Rectal smooth muscle tissue (tissue), 1 donor: ENCODE data around the gene TOMM70.
"Not testable (repeated sequence)": the region's sequence is repeated elsewhere in the genome, so short reads cannot be mapped to it uniquely, and the experiment has no call there.

Experiments
- H3K27ac ChIP-seq: one replicate; pipeline ENCODE4 v1.7.0; 2013; ENCODE audit warnings: low read depth, low read length, inconsistent platforms
- H3K27me3 ChIP-seq: one replicate; pipeline ENCODE4 v1.7.0; 2013; ENCODE audit warnings: low read length; ENCODE audit not compliant: control insufficient read depth, insufficient read depth
- H3K36me3 ChIP-seq: one replicate; pipeline ENCODE4 v1.7.0; 2013; ENCODE audit warnings: low read length; ENCODE audit not compliant: control insufficient read depth, insufficient read depth
- H3K4me1 ChIP-seq: one replicate; pipeline ENCODE4 v1.7.0; 2013; ENCODE audit warnings: low read length; ENCODE audit not compliant: control insufficient read depth, insufficient read depth
- H3K4me3 ChIP-seq: one replicate; pipeline ENCODE4 v1.7.0; 2013; ENCODE audit warnings: low read length
- H3K9ac ChIP-seq: one replicate; pipeline ENCODE4 v1.7.0; 2013; ENCODE audit warnings: low read length

Gene TOMM70

GRCh38 chr3:100352296-100353231 is 48.3 kb downstream of the TOMM70 start:
- peaks cover 31% of the 10 kb centered on the region for H3K36me3 ChIP-seq
- no peak overlapping the region for H3K27ac ChIP-seq
- no peak overlapping the region for H3K4me3 ChIP-seq
- no peak overlapping the region for H3K9ac ChIP-seq
- H3K27me3 ChIP-seq, result no peaks in the 10 kb centered on the region
- no peaks in the 10 kb centered on the region for H3K4me1 ChIP-seq

- H3K27ac ChIP-seq, H3K9ac ChIP-seq, H3K4me1 ChIP-seq, H3K4me3 ChIP-seq, H3K27me3 ChIP-seq: not testable (repeated sequence)
- H3K36me3 ChIP-seq, result peaks cover 31% of the 10 kb centered on the region
Observed at GRCh38 chr3:100351770-100352169, 49.1 kb downstream of the TOMM70 start.

- no peak overlapping the region for H3K4me3 ChIP-seq
- no peak overlapping the region for H3K9ac ChIP-seq
- no peak overlapping the region for H3K27ac ChIP-seq
- peaks cover 28% of the 10 kb centered on the region for H3K36me3 ChIP-seq
- no peaks in the 10 kb centered on the region for H3K4me1 ChIP-seq
- no peaks in the 10 kb centered on the region for H3K27me3 ChIP-seq
Observed at GRCh38 chr3:100348727-100349126, 52.2 kb downstream of the TOMM70 start.

GRCh38 chr3:100340527-100340926 is 60.4 kb downstream of the TOMM70 start:
- H3K27ac ChIP-seq, result no peak overlapping the region
- H3K36me3 ChIP-seq, result peaks cover 15% of the 10 kb centered on the region
- H3K9ac ChIP-seq, result no peak overlapping the region
- no peaks in the 10 kb centered on the region for H3K4me1 ChIP-seq
- H3K4me3 ChIP-seq, result no peak overlapping the region
- H3K27me3 ChIP-seq, result no peaks in the 10 kb centered on the region

GRCh38 chr3:100339786-100340185 is 61.1 kb downstream of the TOMM70 start:
- Histone ChIP-seq H3K36me3 (peaks cover 15% of the 10 kb centered on the region), H3K27ac (no peak overlapping the region), H3K4me3 (no peak overlapping the region), H3K27me3 (no peaks in the 10 kb centered on the region), H3K4me1 (no peaks in the 10 kb centered on the region), H3K9ac (no peak overlapping the region)

- Histone ChIP-seq H3K36me3 (peaks cover 11% of the 10 kb centered on the region), H3K27me3 (no peaks in the 10 kb centered on the region), H3K4me1 (no peaks in the 10 kb centered on the region), H3K9ac (no peak overlapping the region), H3K4me3 (no peak overlapping the region), H3K27ac (no peak overlapping the region)
Observed at GRCh38 chr3:100338911-100339310, 62.0 kb downstream of the TOMM70 start.

GRCh38 chr3:100336229-100336628 is 64.7 kb downstream of the TOMM70 start:
- not testable (repeated sequence) for H3K27ac ChIP-seq, H3K4me1 ChIP-seq, H3K9ac ChIP-seq, H3K27me3 ChIP-seq, H3K4me3 ChIP-seq
- peaks cover 11% of the 10 kb centered on the region for H3K36me3 ChIP-seq

- Histone ChIP-seq H3K4me1 (no peaks in the 10 kb centered on the region), H3K27me3 (no peaks in the 10 kb centered on the region), H3K4me3 (peak overlapping the region; percentile 92), H3K27ac (peak overlapping the region; percentile 47), H3K9ac (no peak overlapping the region), H3K36me3 (peaks cover 11% of the 10 kb centered on the region)
Observed at GRCh38 chr3:100335434-100335833, 65.5 kb downstream of the TOMM70 start.

- Histone ChIP-seq H3K4me3 (peak within 1 kb of the TSS; percentile 92), H3K9ac (peak within 1 kb of the TSS; percentile 80), H3K4me1 (no peaks in the 10 kb centered on the region), H3K27me3 (no peaks in the 10 kb centered on the region), H3K36me3 (peaks cover 7% of the 10 kb centered on the region), H3K27ac (peak within 1 kb of the TSS; percentile 47)
Observed at GRCh38 chr3:100334488-100335351, 66.2 kb downstream of the TOMM70 start, which contains the start of gene NIT2. Gene NIT2 (plus strand): TSS chr3:100334757. CDS start chr3:100334792, 35 bp downstream.

- Histone ChIP-seq H3K36me3 (peaks cover under 1% of the 10 kb centered on the region), H3K4me1 (no peaks in the 10 kb centered on the region), H3K9ac (peak overlapping the region; percentile 80), H3K4me3 (peak overlapping the region; percentile 92), H3K27ac (peak overlapping the region; percentile 31), H3K27me3 (no peaks in the 10 kb centered on the region)
Observed at GRCh38 chr3:100333970-100334487, 66.9 kb downstream of the TOMM70 start.

- Histone ChIP-seq H3K4me3 (no peak overlapping the region), H3K27me3 (no peaks in the 10 kb centered on the region), H3K9ac (no peak overlapping the region), H3K36me3 (no peaks in the 10 kb centered on the region), H3K4me1 (no peaks in the 10 kb centered on the region), H3K27ac (no peak overlapping the region)
Observed at GRCh38 chr3:100333051-100333450, 67.8 kb downstream of the TOMM70 start.

- Histone ChIP-seq H3K27ac (no peak overlapping the region), H3K36me3 (no peaks in the 10 kb centered on the region), H3K27me3 (no peaks in the 10 kb centered on the region), H3K9ac (no peak overlapping the region), H3K4me3 (no peak overlapping the region), H3K4me1 (no peaks in the 10 kb centered on the region)
Observed at GRCh38 chr3:100331660-100332059, 69.2 kb downstream of the TOMM70 start.
